ENCODE results near the gene TOM1.
A peak's percentile ranks its signal among the peaks of the same experiment; 100 is the strongest.

TOM1 gene

GRCh38 chr22:35307892-35308291, 8.2 kb downstream of the TOM1 start:
- DNase-seq = no peak

- DNase-seq = no peak
These were observed 8.9 kb downstream of the TOM1 start for GRCh38 chr22:35308480-35309021.

GRCh38 chr22:35310556-35311550, 11.2 kb downstream of the TOM1 start:
- DNase-seq = no peak

- no peak for DNase-seq
These were observed 11.9 kb downstream of the TOM1 start for GRCh38 chr22:35311551-35311999.

- no peak for DNase-seq
These were observed 12.7 kb downstream of the TOM1 start for GRCh38 chr22:35312198-35313059.

- DNase-seq = peak in 1 of 2 donors; percentile 19
These were observed 13.8 kb downstream of the TOM1 start for GRCh38 chr22:35313311-35314121.

GRCh38 chr22:35314161-35314942, 14.7 kb downstream of the TOM1 start:
- no peak for DNase-seq

GRCh38 chr22:35315141-35315854, 15.6 kb downstream of the TOM1 start:
- no peak for DNase-seq

- no peak for DNase-seq
These were observed 16.4 kb downstream of the TOM1 start for GRCh38 chr22:35315855-35316745.

GRCh38 chr22:35316751-35317150, 17.1 kb downstream of the TOM1 start:
- DNase-seq = no peak

- no peak for DNase-seq
These were observed 18.1 kb downstream of the TOM1 start for GRCh38 chr22:35317680-35318290.

- no peak for DNase-seq
These were observed 18.9 kb downstream of the TOM1 start for GRCh38 chr22:35318346-35319215.

GRCh38 chr22:35319244-35319985, 19.7 kb downstream of the TOM1 start:
- no peak for DNase-seq

- no peak for DNase-seq
These were observed 22.4 kb downstream of the TOM1 start for GRCh38 chr22:35322126-35322525.

GRCh38 chr22:35322893-35323292, 23.2 kb downstream of the TOM1 start:
- no peak for DNase-seq

- DNase-seq = no peak
These were observed 23.6 kb downstream of the TOM1 start for GRCh38 chr22:35323305-35323704.

GRCh38 chr22:35324067-35324466, 24.4 kb downstream of the TOM1 start:
- no peak for DNase-seq

Data from stimulated activated CD4-positive, alpha-beta T cell treated with anti-CD3 and anti-CD28 coated beads, Interleukin-2, amount 100 ng/mL, for 24 hours (primary cell).